Activated effector memory CD4-positive, alpha-beta T cell treated with anti-CD3 and anti-CD28 coated beads, Interleukin-2, amount 50 U/mL, for 16 hours (primary cell): ENCODE data around the gene PIAS4.
A peak's percentile ranks its signal among the peaks of the same experiment; 100 is the strongest.

Source experiments
- DNase-seq: peaks from one replicate; pipeline ENCODE4 v3.0.0-alpha.2; 2020

PIAS4 gene

GRCh38 chr19:4043401-4043800, 35.9 kb downstream of the PIAS4 start:
- no peak for DNase-seq

GRCh38 chr19:4043966-4044715, 36.6 kb downstream of the PIAS4 start:
- DNase-seq: no peak

- DNase-seq: no peak
These were observed 37.5 kb downstream of the PIAS4 start for GRCh38 chr19:4044990-4045465.

GRCh38 chr19:4045597-4046361, 38.2 kb downstream of the PIAS4 start:
- no peak for DNase-seq

- no peak for DNase-seq
These were observed 38.8 kb downstream of the PIAS4 start for GRCh38 chr19:4046362-4046691.

DNA sequence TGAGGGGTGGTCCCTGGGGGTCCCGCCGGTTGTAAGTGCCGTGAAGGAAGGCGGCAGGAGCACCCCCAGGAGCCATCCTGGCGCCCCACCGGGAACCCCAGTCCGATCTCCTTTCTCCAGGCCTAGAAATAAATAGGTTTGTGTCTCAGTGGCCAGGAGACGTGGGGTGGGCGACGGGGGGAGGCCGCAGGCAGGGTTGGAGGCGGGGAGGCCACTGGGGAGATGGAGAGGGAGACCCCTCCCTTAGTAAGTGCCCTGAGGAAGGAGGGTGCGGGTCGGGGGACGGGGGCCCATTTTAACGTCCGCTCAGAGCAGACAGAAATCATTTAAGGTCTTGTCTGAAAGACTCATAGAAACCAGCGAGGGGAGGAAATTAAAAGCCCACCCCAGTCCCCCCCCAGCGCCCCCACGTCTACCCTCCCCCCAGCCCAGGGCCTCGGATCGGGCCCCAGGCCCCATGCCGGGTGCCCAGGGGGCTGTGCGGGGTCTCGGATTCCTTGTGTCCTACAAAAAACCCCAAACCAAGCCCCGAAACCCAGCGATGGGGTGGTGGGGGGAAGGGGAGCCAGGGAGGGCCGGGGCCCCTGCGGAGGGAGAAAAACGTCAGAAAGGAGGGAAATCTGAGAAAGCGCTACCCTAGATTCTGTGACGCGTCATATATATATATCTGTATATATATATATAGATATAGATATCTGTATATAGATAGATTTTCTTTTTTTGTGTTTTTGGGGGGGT, 39.6 kb downstream of the PIAS4 start:
- DNase-seq: no peak

DNA sequence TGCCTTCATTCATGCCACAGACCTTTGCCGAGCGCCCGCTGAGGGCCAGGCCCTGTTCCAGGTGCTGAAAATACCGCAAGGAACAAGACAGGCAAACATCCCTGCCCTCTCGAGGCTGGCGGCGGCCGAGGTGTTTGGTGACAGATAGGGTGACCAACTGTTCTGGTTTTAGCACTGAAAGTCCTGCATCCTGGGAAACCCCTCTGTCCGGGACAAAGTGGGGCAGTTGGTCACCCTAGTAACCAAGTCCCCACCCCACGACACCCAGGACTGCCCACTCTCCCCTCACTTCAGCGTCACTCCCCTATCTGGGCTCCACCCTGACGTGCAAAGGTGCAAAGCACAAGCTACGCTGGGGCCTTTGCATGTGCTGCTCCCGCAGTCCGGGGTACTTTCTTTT, 41.9 kb downstream of the PIAS4 start:
- DNase-seq: no peak

- no peak for DNase-seq
These were observed 43.9 kb downstream of the PIAS4 start for GRCh38 chr19:4051175-4052101.

DNA sequence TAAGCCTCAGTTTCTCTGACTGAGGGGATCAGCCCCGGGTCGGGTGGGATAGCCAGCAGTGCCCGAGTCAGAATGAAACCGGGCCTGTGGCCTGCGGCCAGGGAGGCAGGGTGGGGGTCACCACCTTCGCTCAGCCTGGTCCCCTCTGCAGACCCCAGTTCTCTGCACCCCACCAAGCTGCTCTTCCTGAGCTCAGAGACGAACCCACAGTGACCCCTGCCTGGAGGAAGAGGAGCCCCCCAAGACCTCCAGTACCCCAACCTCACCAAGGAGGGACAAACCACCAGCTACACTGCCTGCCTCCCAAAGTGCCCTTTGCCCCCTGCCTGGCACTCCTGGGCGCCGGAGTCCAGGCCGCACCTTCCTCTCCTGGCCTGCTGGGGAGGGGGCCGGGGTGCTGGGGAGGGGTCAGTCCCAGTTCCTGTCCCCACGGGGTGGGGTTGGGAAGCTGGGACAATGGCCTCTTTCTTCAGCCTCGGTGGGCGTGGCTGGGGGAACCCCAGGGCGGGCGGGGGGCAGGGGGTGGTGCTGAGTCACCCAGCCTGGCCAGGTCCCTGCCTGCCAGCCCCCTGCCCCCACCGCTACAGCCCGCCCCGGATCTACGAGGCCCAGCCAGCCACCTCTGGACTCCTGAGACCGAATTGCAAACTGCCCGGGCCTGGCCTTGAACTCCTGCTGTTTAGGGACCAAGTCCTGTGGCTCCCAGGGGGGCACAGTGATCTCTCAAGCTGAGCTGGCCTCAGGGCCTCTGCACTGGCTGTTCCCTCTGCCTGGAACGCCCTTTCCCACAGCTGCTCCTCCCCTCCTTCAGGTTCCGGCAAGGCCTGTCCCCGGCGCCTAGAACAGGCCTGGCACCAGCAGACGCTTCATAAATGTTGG, 44.8 kb downstream of the PIAS4 start:
- DNase-seq: no peak

GRCh38 chr19:4052993-4053422, 45.5 kb downstream of the PIAS4 start:
- no peak for DNase-seq

GRCh38 chr19:4053423-4054324, 46.1 kb downstream of the PIAS4 start:
- DNase-seq: no peak

DNA sequence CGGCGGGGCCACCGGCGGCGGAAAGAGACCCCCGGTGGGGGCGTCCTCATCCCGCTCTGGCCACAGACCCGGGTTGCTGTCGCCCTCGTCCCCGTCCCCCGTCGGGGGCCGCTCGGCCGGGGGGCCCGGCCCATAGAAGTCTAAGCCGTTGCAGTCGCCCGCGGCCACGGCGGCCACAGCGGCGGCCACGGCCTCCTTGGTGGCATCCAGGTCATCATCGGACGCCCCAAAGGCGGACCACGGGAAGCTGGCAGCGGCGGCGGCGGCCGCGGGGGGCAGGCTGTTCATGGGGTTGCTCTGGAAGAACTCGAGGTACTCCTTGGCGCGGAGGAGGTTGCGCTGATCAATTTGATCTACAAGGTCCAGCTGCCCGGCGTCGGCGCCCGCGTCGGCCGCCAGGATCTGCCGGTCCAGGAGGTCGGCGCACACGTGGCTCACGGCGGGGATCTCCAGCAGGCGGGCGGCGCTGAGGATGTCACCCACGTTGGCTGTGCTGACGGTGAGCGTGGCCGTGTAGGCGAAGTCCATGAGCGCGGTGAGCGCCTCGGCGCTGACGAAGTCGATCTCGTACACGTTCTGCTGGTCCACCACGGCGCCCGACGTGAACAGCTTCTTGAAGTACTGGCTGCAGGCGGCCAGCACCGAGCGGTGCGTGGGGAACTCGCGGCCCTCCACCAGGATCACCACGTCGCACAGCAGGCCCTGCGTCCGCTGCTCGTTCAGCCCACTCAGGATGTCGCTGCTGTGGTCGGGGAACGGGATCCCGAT, 47.1 kb downstream of the PIAS4 start:
- no peak for DNase-seq

- no peak for DNase-seq
These were observed 47.6 kb downstream of the PIAS4 start for GRCh38 chr19:4055209-4055552.

DNA sequence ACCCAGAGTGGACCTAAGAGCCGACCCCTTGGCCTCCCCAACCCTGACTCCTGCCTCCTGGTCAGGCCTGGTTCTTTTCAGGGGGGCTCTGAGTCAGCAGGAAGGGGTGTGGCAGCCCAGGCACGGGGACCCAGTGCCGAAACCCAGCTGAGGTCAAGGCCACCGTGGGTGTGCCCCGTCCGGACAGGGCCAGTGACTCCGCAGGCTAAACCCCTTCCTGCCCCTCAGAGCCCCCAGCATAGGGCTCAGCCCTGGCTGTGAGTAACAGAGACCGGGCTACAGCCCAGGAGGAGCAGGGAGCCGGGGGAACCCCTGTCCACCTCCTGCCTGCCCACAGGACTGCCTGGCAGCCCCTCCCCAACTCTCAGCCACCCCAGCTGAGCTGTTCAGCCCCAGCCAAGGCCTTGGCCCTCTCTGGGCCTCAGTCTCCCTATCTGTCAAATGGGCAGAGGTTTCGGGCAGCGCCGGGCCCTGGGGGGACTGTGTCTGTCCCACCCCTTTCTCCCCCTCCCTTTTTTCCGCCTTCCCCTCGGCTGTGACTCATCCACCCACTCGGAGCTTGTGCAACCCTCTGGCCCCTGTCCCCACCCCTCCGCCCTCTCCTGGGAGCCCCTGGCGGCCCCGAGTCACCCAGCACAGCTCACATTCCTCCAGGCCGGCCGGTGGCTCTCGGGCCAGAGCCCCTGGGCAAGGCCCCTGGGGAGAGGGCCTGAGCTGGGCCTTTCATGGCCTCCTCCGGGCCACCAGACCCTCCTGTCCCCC, 50.6 kb downstream of the PIAS4 start:
- DNase-seq: peak; percentile 86

DNA sequence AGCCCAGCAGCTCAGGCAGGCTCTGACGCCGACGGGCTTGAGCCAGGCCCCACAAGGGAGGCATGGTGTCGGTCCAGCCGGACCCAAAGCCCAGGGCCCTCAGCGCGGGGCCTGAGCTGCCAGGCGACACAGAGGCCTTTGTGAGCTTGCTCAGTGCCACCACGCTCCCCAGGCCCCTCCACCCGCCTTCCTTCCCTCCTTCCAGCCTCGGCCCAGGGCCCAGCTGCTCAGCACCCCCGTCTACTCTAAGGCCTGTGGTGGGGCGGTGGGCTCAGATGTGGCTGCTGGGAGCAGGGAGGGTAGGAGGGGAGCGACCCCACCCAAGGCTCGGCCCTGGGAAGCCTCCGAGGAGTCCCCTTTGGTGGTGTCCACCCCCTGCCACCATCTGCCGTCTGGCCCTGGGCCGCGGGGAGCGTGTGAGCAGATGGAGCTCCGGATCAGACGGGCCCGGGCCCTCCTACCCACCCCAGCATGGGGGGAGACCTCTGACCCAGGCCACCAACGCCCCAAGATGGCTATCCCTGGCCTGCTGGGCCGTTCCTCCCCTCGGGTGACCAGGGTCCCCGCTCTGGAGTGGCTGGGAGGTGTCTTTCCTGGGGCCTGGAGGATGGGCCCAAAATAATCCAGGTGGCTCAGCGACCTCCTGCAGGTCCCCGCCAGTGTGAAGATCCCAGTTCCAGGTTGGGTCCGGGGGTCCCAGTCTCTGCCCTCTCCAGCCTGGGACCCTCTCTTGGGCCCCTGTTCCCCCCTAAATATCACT, 51.3 kb downstream of the PIAS4 start:
- DNase-seq: no peak

- DNase-seq: no peak
These were observed 51.9 kb downstream of the PIAS4 start for GRCh38 chr19:4059453-4059871.

DNA sequence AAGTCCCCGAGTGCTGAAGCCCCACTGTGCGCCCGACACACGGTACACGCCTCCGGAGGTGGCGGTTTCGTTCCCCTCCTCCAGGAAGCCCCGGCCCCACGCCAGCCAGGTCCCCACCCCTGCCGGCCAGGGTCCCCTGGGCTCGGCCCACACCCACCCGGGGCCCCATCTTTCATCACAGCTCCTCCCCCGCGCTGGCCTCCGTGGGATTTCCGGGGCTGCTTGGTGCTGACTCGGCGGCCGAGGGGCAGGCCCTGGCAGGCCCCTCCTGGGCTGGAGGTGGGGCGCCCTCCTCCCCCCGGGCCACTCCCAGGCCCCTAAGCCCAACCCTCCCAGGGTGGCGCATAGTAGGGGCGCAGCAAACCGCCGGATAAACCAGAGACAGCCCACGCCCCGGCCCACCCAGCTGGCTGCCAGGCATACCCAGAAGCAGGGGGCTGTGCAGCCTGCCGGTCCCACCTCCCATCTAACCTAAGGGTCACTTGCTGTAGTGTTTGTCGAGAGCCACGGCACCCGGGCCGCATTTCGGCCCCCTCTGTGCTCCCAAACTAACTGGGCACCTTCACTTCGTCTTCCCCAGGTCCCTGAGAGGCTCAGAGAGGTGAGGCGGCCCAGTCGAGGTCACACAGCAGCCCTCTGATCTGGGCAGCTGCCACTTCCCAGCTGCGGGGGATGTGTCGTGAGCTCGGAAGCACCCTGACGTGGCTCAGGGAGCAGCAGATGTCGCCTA, 52.5 kb downstream of the PIAS4 start:
- peak; percentile 88 for DNase-seq
